DOHH2 (cell line): ENCODE measurements around the gene CBX4.

ENCODE experiments used
- H3F3A ChIP-seq: fragments of 200-600 bp; sonication (generic), shearing (Covaris generic); 2 replicates; pipeline ENCODE4 v1.6.0; 2016; ENCODE audit warnings: antibody characterized with exemption, mild to moderate bottlenecking; ENCODE audit not compliant: control insufficient read depth, insufficient read depth
- H3K27ac ChIP-seq: fragments of 200-600 bp; sonication (generic); 2 replicates; pipeline ENCODE4 v1.5.1; 2014; ENCODE audit warnings: low read depth, mild to moderate bottlenecking, low read length, moderate library complexity
- H3K27me3 ChIP-seq: fragments of 200-600 bp; sonication (generic); 2 replicates; pipeline ENCODE4 v1.6.1; 2014; ENCODE audit warnings: mild to moderate bottlenecking, low read length, mixed read lengths; ENCODE audit not compliant: control insufficient read depth
- H3K36me3 ChIP-seq: fragments of 200-600 bp; sonication (generic); 2 replicates; pipeline ENCODE4 v1.6.1; 2014; ENCODE audit warnings: mild to moderate bottlenecking, low read length, moderate library complexity, mixed read lengths; ENCODE audit not compliant: control insufficient read depth
- H3K4me1 ChIP-seq: fragments of 200-600 bp; sonication (generic); 2 replicates; pipeline ENCODE4 v1.6.1; 2014; ENCODE audit warnings: mild to moderate bottlenecking, low read length, mixed read lengths; ENCODE audit not compliant: control insufficient read depth
- H3K4me2 ChIP-seq: fragments of 200-600 bp; sonication (generic); 2 replicates; pipeline ENCODE4 v1.6.0; 2014; ENCODE audit warnings: mild to moderate bottlenecking, low read length, moderate library complexity
- H3K4me3 ChIP-seq: fragments of 200-600 bp; sonication (generic); 2 replicates; pipeline ENCODE4 v1.5.1; 2014; ENCODE audit warnings: mild to moderate bottlenecking, low read length, mixed read lengths
- H3K79me2 ChIP-seq: fragments of 200-600 bp; sonication (generic); 2 replicates; pipeline ENCODE4 v1.6.1; 2014; ENCODE audit warnings: mild to moderate bottlenecking, low read length, mixed read lengths; ENCODE audit not compliant: control insufficient read depth
- H3K9me2 ChIP-seq: fragments of 200-600 bp; sonication (generic); replicated peaks from 2 replicates; pipeline ENCODE4 v1.6.1; 2014; ENCODE audit warnings: mild to moderate bottlenecking, low read length, mixed read lengths; ENCODE audit not compliant: control insufficient read depth
- H3K9me3 ChIP-seq: fragments of 200-600 bp; sonication (generic); 2 replicates; pipeline ENCODE4 v1.6.1; 2014; ENCODE audit warnings: antibody characterized with exemption, low read length, mixed read lengths; ENCODE audit not compliant: control insufficient read depth, insufficient read depth
- H4K20me1 ChIP-seq: fragments of 200-600 bp; sonication (generic); 2 replicates; pipeline ENCODE4 v1.6.0; 2014; ENCODE audit warnings: low read depth, mild to moderate bottlenecking, antibody characterized with exemption, low read length, moderate library complexity; ENCODE audit not compliant: control insufficient read depth, insufficient read depth
- CTCF ChIP-seq: fragments of 200-600 bp; sonication (generic); IDR thresholded peaks from one replicate; pipeline ENCODE4 v1.5.1; 2014; ENCODE audit warnings: antibody characterized with exemption, mild to moderate bottlenecking, low read depth, low read length; ENCODE audit not compliant: poor library complexity, severe bottlenecking
- EZH2phosphoT487 ChIP-seq: fragments of 200-600 bp; sonication (generic); IDR thresholded peaks from 2 replicates; pipeline ENCODE4 v1.6.1; 2017; ENCODE audit warnings: borderline replicate concordance, mild to moderate bottlenecking, antibody characterized with exemption, low read length, moderate library complexity, mixed read lengths

CBX4 gene

GRCh38 chr17:79799174-79799537 is 40.1 kb downstream of the CBX4 start:
- Histone ChIP-seq H3F3A (peaks cover 8% of the 10 kb centered on the region; the same call in 1 of the 2 replicates), H4K20me1 (no peaks in the 10 kb centered on the region), H3K9me3 (no peaks in the 10 kb centered on the region), H3K27me3 (peaks cover 23% of the 10 kb centered on the region), H3K36me3 (peaks cover 8% of the 10 kb centered on the region; the same call in 1 of the 2 replicates), H3K9me2 (no peaks in the 10 kb centered on the region), H3K4me1 (peaks cover 56% of the 10 kb centered on the region), H3K4me3 (no peak overlapping the region), H3K4me2 (peak overlapping the region; percentile 69), H3K27ac (no peak overlapping the region), H3K79me2 (peaks cover 14% of the 10 kb centered on the region)
- TF ChIP-seq EZH2phosphoT487 (no peak), CTCF (no peak)

DNA sequence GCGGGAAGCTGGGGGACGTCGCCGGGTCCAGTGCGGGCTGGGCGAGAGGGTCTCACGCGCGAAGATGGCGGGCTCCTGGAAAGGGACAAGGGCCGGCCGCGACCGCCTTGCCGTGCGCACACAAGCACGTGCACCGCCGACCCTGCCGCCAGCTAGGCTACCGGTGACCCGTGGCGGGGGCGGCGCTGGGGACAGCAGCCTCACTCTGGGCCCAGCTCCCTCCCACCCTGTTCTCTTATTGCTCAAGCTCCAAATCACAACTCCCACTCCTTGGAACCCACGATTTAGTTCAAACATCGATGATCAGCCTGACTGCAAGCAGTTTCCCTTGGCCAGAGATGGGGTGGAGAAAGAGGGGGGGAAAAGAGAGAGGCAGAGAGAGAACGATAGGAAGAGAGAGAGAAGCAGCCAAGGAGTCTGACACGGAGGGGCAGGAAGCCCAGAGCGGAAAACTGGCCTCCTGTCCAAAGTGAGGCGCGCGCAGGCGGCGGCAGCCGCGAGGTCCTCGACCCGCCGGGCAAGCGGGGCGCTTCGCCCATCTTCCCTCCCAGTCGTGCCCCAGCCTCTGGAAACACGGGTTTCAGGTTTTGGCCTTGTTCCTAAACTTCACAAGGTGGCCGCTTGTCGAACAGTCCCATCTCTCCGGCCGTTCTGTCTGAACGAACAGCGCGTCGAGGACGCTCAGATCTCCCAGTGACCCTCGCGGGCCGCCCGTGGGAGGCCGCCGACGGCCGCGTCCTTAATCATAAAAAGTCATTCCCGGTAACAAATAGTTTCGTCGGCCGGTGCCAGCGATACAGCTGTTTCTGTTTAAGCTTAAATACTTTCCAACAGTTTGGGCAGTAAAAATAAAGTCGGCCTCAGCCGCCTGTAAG is 40.7 kb downstream of the CBX4 start:
- Histone ChIP-seq H3K27me3 (peaks cover 23% of the 10 kb centered on the region), H3K36me3 (peaks cover 10% of the 10 kb centered on the region; the same call in 1 of the 2 replicates), H3F3A (peaks cover 8% of the 10 kb centered on the region; the same call in 1 of the 2 replicates), H3K4me2 (peak overlapping the region; percentile 77), H3K27ac (no peak overlapping the region), H3K79me2 (peaks cover 14% of the 10 kb centered on the region), H3K9me2 (no peaks in the 10 kb centered on the region), H3K4me1 (peaks cover 50% of the 10 kb centered on the region), H3K4me3 (peak overlapping the region; percentile 67), H3K9me3 (no peaks in the 10 kb centered on the region), H4K20me1 (no peaks in the 10 kb centered on the region)
- no peak for TF ChIP-seq CTCF
- no peak; the same call in 1 of the 2 replicates for TF ChIP-seq EZH2phosphoT487

- no peaks in the 10 kb centered on the region for H4K20me1 ChIP-seq
- H3K4me3 ChIP-seq = peak overlapping the region; percentile 67
- H3K9me3 ChIP-seq = no peaks in the 10 kb centered on the region
- no peak overlapping the region for H3K27ac ChIP-seq
- H3K79me2 ChIP-seq = peaks cover 14% of the 10 kb centered on the region
- TF ChIP-seq CTCF (no peak), EZH2phosphoT487 (no peak; the same call in 1 of the 2 replicates)
- peak overlapping the region; percentile 77 for H3K4me2 ChIP-seq
- peaks cover 8% of the 10 kb centered on the region; the same call in 1 of the 2 replicates for H3F3A ChIP-seq
- H3K27me3 ChIP-seq = peaks cover 23% of the 10 kb centered on the region
- no peaks in the 10 kb centered on the region for H3K9me2 ChIP-seq
- H3K36me3 ChIP-seq = peaks cover 12% of the 10 kb centered on the region; the same call in 1 of the 2 replicates
- H3K4me1 ChIP-seq = peaks cover 44% of the 10 kb centered on the region
Measured at GRCh38 chr17:79797492-79798298, 41.5 kb downstream of the CBX4 start.
